ENCODE results near the gene SPINT3.

The SPINT3 gene

DNA sequence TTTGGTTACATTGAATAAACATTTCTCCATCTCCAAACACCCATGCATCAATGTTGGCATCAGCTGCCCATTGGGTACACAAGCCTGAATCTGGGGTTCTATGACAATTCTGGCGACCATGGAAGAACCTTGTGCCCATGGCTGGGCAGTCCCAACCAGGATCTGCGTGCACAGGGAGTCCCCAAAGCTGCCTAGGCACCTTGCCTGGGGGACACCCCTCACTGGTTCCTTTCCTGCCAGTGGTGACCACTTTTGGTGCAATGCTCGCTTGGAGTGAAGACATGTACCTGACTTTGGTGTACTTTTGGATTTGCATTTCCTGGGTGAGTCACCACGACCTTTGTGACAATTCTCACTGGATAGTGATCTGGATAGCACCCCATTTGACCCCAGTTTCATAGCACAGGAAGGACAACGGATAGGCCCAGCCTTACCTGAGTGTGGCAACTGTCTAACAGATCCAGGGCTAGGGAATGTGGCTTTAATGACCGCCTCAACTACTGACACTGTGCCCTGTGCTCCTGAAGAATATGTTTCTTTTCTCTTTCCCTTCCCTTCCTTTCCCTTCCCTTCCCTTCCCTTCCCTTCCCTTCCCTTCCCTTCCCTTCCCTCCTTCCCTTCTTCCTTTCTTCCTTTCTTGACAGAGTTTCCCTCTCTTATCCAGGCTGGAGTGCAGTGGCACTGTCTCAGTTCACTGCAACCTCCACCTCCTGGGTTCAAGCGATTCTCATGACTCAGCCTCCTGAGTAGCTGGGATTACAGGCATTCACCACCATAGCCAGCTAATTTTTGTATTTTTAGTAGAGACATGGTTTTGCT lies 7.1 kb downstream of the SPINT3 start:
- Histone ChIP-seq H3K18ac (ENCODE audit: low read depth in 1 of 2, low read length in 2 of 2) (no peak overlapping the region), H3K14ac (ENCODE audit: low read length in 2 of 2) (no peak overlapping the region), H3K4ac (ENCODE audit: low read depth in 1 of 2, low read length in 2 of 2) (no peak overlapping the region), H2BK12ac (ENCODE audit: low read length in 2 of 2) (no peak overlapping the region), H2BK120ac (ENCODE audit: low read depth, low read length) (no peak overlapping the region), H3K23ac (ENCODE audit: low read length in 2 of 2) (no peak overlapping the region), H2AFZ (ENCODE audit: low read depth, low read length) (no peak overlapping the region), H3K4me1 (ENCODE audit: control insufficient read depth, insufficient read depth, low read depth, low read length) (no peaks in the 10 kb centered on the region), H3K4me2 (ENCODE audit: low read length, poor library complexity, severe bottlenecking) (no peak overlapping the region), H3K4me3 (ENCODE audit: insufficient read depth in 1 of 2, low read depth in 1 of 2, low read length in 2 of 2) (no peak overlapping the region), H4K8ac (ENCODE audit: low read length) (no peak overlapping the region), H4K91ac (ENCODE audit: low read length) (no peak overlapping the region), H2AK5ac (ENCODE audit: low read length, severe bottlenecking) (no peak overlapping the region), H3K36me3 (ENCODE audit: control insufficient read depth in 1 of 2, insufficient read depth in 2 of 2, low read depth in 1 of 2, low read length in 2 of 2) (no peaks in the 10 kb centered on the region), H3K27me3 (ENCODE audit: control insufficient read depth in 1 of 2, insufficient read depth in 1 of 2, low read length in 2 of 2) (peaks cover 0 to 6% of the 10 kb centered on the region in 2 experiments), H3K9ac (ENCODE audit: low read length) (no peak overlapping the region), H2BK5ac (ENCODE audit: low read depth, low read length, poor library complexity, severe bottlenecking) (no peak overlapping the region), H3K9me3 (ENCODE audit: control insufficient read depth, low read length) (no peaks in the 10 kb centered on the region), H2BK15ac (ENCODE audit: low read depth, poor library complexity, severe bottlenecking) (no peak overlapping the region), H3K79me1 (replicated peaks; ENCODE audit: low read length, poor library complexity, severe bottlenecking) (no peaks in the 10 kb centered on the region), H3K27ac (ENCODE audit: low read length, poor library complexity, severe bottlenecking) (no peak overlapping the region)
- no peak for DNase-seq
- 53% methylated on average over 6 of the region's 7 CpGs for WGBS

- Histone ChIP-seq H3K27me3 (ENCODE audit: control insufficient read depth in 1 of 2, insufficient read depth in 1 of 2, low read length in 2 of 2) (peaks cover 0 to 6% of the 10 kb centered on the region in 2 experiments), H3K4me2 (ENCODE audit: low read length, poor library complexity, severe bottlenecking) (no peak overlapping the region), H3K36me3 (ENCODE audit: control insufficient read depth in 1 of 2, insufficient read depth in 2 of 2, low read depth in 1 of 2, low read length in 2 of 2) (no peaks in the 10 kb centered on the region), H2BK12ac (ENCODE audit: low read length in 2 of 2) (no peak overlapping the region), H3K9me3 (ENCODE audit: control insufficient read depth, low read length) (no peaks in the 10 kb centered on the region), H4K8ac (ENCODE audit: low read length) (no peak overlapping the region), H2AFZ (ENCODE audit: low read depth, low read length) (no peak overlapping the region), H2AK5ac (ENCODE audit: low read length, severe bottlenecking) (no peak overlapping the region), H3K14ac (ENCODE audit: low read length in 2 of 2) (no peak overlapping the region), H2BK15ac (ENCODE audit: low read depth, poor library complexity, severe bottlenecking) (no peak overlapping the region), H3K9ac (ENCODE audit: low read length) (no peak overlapping the region), H2BK5ac (ENCODE audit: low read depth, low read length, poor library complexity, severe bottlenecking) (no peak overlapping the region), H3K4me1 (ENCODE audit: control insufficient read depth, insufficient read depth, low read depth, low read length) (no peaks in the 10 kb centered on the region), H3K27ac (ENCODE audit: low read length, poor library complexity, severe bottlenecking) (no peak overlapping the region), H2BK120ac (ENCODE audit: low read depth, low read length) (no peak overlapping the region), H3K4ac (ENCODE audit: low read depth in 1 of 2, low read length in 2 of 2) (no peak overlapping the region), H3K18ac (ENCODE audit: low read depth in 1 of 2, low read length in 2 of 2) (no peak overlapping the region), H3K23ac (ENCODE audit: low read length in 2 of 2) (no peak overlapping the region), H4K91ac (ENCODE audit: low read length) (no peak overlapping the region), H3K79me1 (replicated peaks; ENCODE audit: low read length, poor library complexity, severe bottlenecking) (no peaks in the 10 kb centered on the region), H3K4me3 (ENCODE audit: insufficient read depth in 1 of 2, low read depth in 1 of 2, low read length in 2 of 2) (no peak overlapping the region)
- 90% methylated on average over 3 of the region's 5 CpGs for WGBS
- DNase-seq: no peak
Measured at GRCh38 chr20:45507011-45507820, 8.2 kb downstream of the SPINT3 start.

DNA sequence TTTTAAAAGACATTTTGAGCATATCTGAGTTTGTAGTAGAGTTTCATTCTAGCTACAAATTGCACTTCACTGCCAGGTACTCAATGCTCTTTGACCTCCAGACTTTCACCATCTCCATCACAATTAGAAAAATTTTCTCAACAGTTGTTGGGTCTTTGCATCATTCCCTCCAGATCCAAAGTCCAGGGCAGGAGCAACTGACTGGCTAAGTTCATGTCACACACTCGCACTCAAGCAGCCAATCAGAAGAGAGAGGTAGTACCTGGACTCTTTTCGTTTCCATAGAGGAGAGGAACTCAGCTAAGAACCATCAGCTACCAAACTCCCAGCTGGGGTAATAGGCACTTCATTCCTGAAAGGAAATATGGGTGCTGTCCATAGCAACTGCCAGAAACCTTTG lies 9.0 kb downstream of the SPINT3 start:
- Histone ChIP-seq H3K23ac (ENCODE audit: low read length in 2 of 2) (no peak overlapping the region), H3K14ac (ENCODE audit: low read length in 2 of 2) (no peak overlapping the region), H3K4me2 (ENCODE audit: low read length, poor library complexity, severe bottlenecking) (no peak overlapping the region), H3K27ac (ENCODE audit: low read length, poor library complexity, severe bottlenecking) (no peak overlapping the region), H2BK5ac (ENCODE audit: low read depth, low read length, poor library complexity, severe bottlenecking) (no peak overlapping the region), H3K18ac (ENCODE audit: low read depth in 1 of 2, low read length in 2 of 2) (no peak overlapping the region), H3K4me1 (ENCODE audit: control insufficient read depth, insufficient read depth, low read depth, low read length) (no peaks in the 10 kb centered on the region), H4K8ac (ENCODE audit: low read length) (no peak overlapping the region), H3K9ac (ENCODE audit: low read length) (no peak overlapping the region), H3K4ac (ENCODE audit: low read depth in 1 of 2, low read length in 2 of 2) (no peak overlapping the region), H2AFZ (ENCODE audit: low read depth, low read length) (no peak overlapping the region), H2BK12ac (ENCODE audit: low read length in 2 of 2) (no peak overlapping the region), H2BK15ac (ENCODE audit: low read depth, poor library complexity, severe bottlenecking) (no peak overlapping the region), H2BK120ac (ENCODE audit: low read depth, low read length) (no peak overlapping the region), H4K91ac (ENCODE audit: low read length) (no peak overlapping the region), H2AK5ac (ENCODE audit: low read length, severe bottlenecking) (no peak overlapping the region), H3K27me3 (ENCODE audit: control insufficient read depth in 1 of 2, insufficient read depth in 1 of 2, low read length in 2 of 2) (peaks cover 0 to 8% of the 10 kb centered on the region in 2 experiments), H3K36me3 (ENCODE audit: control insufficient read depth in 1 of 2, insufficient read depth in 2 of 2, low read depth in 1 of 2, low read length in 2 of 2) (no peaks in the 10 kb centered on the region), H3K9me3 (ENCODE audit: control insufficient read depth, low read length) (no peaks in the 10 kb centered on the region), H3K4me3 (ENCODE audit: insufficient read depth in 1 of 2, low read depth in 1 of 2, low read length in 2 of 2) (no peak overlapping the region), H3K79me1 (replicated peaks; ENCODE audit: low read length, poor library complexity, severe bottlenecking) (no peaks in the 10 kb centered on the region)
- DNase-seq: no peak
- WGBS: 72% methylated on average over 2 of the region's 2 CpGs

DNA sequence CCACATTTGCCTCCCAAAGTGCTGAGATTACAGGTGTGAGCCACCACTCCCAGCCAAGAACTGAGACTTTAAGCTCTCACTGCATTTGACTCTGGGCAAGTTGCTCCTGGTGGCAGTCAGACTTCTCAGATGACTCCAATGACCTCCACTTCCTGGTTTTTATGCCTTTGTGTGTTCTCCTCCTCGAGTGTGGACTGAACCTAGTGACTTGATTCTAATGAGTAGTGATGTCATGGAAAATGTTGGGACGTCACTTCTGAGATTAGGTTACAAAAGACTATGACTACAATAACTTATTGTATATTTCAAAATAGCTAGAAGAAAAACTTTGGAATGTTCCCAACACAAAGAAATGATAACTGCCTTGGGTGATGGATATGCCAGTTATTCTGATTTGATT lies 12.0 kb downstream of the SPINT3 start:
- Histone ChIP-seq H3K9ac (ENCODE audit: low read length) (no peak overlapping the region), H3K9me3 (ENCODE audit: control insufficient read depth, low read length) (no peaks in the 10 kb centered on the region)

More for the DNA sequence above, 12.0 kb downstream of the SPINT3 start:
- no peak overlapping the region for H2BK120ac ChIP-seq (ENCODE audit: low read depth, low read length)
- no peak overlapping the region for H4K91ac ChIP-seq (ENCODE audit: low read length)
- peaks cover 0 to 36% of the 10 kb centered on the region in 2 experiments for H3K27me3 ChIP-seq (ENCODE audit: control insufficient read depth in 1 of 2, insufficient read depth in 1 of 2, low read length in 2 of 2)
- no peak overlapping the region for H3K4me3 ChIP-seq (ENCODE audit: insufficient read depth in 1 of 2, low read depth in 1 of 2, low read length in 2 of 2)
- no peak overlapping the region for H3K18ac ChIP-seq (ENCODE audit: low read depth in 1 of 2, low read length in 2 of 2)
- no peak overlapping the region for H3K4ac ChIP-seq (ENCODE audit: low read depth in 1 of 2, low read length in 2 of 2)
- H3K4me1 ChIP-seq (ENCODE audit: control insufficient read depth, insufficient read depth, low read depth, low read length): no peaks in the 10 kb centered on the region
- H4K8ac ChIP-seq (ENCODE audit: low read length): no peak overlapping the region
- no peak overlapping the region for H3K27ac ChIP-seq (ENCODE audit: low read length, poor library complexity, severe bottlenecking)
- no peak for DNase-seq
- H2BK5ac ChIP-seq (ENCODE audit: low read depth, low read length, poor library complexity, severe bottlenecking): no peak overlapping the region
- H2BK15ac ChIP-seq (ENCODE audit: low read depth, poor library complexity, severe bottlenecking): no peak overlapping the region
- H3K36me3 ChIP-seq (ENCODE audit: control insufficient read depth in 1 of 2, insufficient read depth in 2 of 2, low read depth in 1 of 2, low read length in 2 of 2): no peaks in the 10 kb centered on the region
- no peak overlapping the region for H3K23ac ChIP-seq (ENCODE audit: low read length in 2 of 2)
- H2AFZ ChIP-seq (ENCODE audit: low read depth, low read length): no peak overlapping the region
- no peak overlapping the region for H3K14ac ChIP-seq (ENCODE audit: low read length in 2 of 2)
- no peak overlapping the region for H2AK5ac ChIP-seq (ENCODE audit: low read length, severe bottlenecking)
- no CpG with 5 or more reads among the region's 2 CpGs for WGBS
- H2BK12ac ChIP-seq (ENCODE audit: low read length in 2 of 2): no peak overlapping the region
- no peaks in the 10 kb centered on the region for H3K79me1 ChIP-seq (replicated peaks; ENCODE audit: low read length, poor library complexity, severe bottlenecking)
- H3K4me2 ChIP-seq (ENCODE audit: low read length, poor library complexity, severe bottlenecking): no peak overlapping the region
